ENCODE results near the gene APEH.
"Not testable (repeated sequence)": the region's sequence is repeated elsewhere in the genome, so short reads cannot be mapped to it uniquely, and the experiment has no call there.

Gene APEH

GRCh38 chr3:49694409-49695070 is 20.4 kb downstream of the APEH start:
- DNase-seq = not testable (repeated sequence)

GRCh38 chr3:49695350-49696015 is 21.3 kb downstream of the APEH start:
- not testable (repeated sequence) for DNase-seq

GRCh38 chr3:49699281-49699979 is 25.3 kb downstream of the APEH start:
- no peak for DNase-seq

DNA sequence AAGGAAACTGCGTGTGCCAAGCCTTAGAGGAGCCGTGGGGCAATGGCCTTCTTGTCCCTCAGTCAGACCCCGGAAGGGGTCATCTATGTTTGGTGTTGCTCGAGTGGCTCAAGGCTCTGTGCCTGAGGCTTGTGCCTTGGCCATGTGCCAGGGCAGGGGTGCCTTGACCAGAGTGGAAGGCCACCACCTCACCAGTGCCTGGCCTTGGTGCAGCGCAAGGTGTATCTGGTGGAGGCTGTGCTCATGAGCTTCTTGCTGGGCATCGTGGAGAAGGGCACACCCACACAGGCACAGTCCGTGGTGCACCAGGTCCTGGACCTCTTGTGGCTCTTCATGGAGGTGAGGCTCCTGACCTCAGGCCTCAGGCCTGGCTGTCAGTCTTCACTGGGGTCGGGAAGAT is 25.9 kb downstream of the APEH start:
- DNase-seq = no peak

DNA sequence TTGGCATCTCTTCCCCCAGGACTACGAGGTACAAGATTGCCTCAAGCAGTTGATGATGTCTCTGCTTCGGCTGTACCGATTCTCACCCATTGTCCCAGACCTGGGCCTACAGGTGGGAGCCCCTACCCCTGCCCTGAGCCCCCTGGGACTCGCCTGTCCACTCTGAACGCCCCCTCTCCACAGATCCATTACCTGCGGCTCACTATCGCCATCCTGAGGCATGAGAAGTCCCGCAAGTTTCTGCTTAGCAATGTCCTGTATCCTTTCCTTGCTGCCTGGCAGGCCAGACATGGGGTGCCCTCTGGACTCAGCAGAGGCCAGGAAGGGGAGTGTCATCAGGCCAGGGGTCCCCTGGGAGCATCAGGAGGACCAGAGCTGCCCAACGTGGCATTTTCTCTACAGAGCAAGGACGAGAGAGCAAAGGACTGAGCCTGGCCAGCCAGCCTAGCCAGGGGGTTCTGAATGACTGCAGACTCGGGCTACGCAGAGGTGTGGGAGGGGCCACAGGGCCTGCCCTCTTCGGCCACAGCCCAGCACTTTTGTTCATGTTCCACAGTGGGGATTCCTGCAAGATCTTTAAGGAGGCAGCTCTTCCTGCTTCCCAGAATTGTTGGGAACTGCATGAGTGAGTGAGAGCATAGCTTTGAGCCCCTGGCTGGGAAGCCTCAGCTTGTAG is 26.4 kb downstream of the APEH start:
- DNase-seq = no peak

DNA sequence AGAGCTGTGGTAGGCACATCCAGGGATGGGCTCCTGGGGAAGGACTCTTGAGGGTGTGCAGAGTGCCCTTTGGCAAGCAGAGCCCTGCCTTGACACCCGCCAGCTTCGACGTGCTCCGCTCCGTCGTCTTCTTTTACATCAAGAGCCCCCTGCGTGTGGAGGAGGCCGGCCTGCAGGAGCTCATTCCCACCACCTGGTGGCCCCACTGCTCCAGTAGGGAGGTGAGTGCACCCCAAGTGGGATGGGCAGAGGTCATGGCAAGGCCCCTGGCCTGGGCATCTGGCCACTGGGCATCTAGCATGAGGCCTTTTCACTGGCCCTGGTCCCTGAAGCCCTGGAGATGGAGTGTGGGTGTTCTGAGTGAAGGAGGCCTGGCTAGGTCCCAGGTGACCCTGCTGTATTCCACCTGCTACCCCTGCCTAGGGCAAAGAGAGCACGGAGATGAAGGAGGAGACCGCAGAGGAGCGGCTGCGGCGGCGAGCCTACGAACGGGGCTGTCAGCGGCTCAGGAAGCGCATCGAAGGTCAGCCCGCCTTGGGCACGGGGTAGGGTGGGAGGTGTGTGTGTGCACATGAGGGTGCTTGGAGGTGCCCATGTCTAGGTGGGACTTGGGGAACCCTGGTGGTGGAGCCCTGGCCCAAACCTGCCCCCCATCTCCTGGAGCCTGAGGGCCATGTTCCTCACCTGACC is 27.4 kb downstream of the APEH start:
- no peak for DNase-seq

DNA sequence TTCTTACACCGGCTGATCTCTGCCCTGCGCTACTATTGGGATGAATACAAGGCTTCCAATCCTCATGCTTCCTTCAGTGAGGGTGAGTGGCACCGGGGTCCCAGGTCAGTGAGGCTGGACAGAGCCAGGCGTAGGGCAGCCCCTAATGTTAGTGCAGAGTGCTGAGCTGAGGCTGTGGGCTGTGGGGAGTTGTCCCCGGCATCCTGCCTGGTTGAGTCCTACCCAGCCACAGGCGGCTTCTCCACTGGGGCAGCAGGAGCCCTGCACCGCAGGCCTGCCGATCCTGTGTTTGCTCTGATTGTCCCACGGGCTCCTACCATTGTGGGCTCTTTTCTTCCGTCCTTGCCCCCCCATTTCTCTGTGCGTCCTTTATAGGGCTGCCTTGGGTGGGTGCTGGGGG is 28.5 kb downstream of the APEH start:
- DNase-seq = no peak

DNA sequence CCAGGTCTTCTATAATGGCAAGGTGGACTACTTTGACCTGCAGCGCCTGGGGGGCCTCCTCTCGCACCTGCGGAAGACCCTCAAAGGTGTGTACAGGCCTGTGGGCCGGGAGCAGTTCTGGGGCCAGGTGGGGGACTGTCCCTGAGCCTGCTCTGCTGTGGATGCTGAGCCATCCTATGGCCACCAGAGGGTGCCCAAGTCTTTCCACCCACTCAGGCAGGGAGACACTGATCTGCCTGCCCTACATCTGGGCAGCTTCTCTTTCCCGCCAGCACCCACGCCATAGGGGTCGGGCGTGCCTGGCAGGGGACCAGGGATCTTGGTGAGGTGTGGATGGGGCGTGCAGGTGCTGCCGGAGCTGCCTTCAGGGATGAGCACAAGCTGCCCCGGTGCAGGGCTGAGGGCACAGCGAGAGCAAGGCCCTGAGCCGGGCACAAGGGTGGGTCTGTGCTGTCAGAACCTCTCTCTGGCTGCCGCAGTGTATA is 29.3 kb downstream of the APEH start:
- peak; percentile 74 for DNase-seq

DNA sequence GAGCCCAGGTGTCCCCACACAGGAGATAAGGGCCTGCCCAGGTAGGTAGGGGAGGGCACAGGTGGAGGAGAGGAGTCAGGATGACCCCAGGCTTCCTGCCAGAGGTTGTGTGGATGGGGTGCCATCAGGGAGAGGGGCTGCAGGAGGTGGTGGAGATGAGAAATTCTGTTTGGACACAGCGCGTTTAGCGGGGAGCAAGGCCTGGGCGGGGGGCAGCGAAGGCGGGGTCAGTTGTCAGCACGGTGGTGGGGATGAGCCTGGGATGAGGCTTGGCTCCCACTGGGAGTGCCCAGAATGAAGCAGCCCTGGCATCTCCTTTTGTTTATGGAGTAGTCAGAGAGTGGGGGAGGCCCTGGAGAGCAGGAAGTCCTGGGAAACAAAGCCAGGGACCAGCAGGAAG is 29.8 kb downstream of the APEH start:
- no peak for DNase-seq

- no peak for DNase-seq
These were observed 30.5 kb downstream of the APEH start for GRCh38 chr3:49704629-49705028.

GRCh38 chr3:49705390-49705960 is 31.3 kb downstream of the APEH start:
- DNase-seq = no peak

- no peak for DNase-seq
These were observed 32.4 kb downstream of the APEH start for GRCh38 chr3:49706456-49707112.

GRCh38 chr3:49707113-49707480 is 32.9 kb downstream of the APEH start:
- DNase-seq = no peak

GRCh38 chr3:49709852-49710251 is 35.7 kb downstream of the APEH start:
- no peak for DNase-seq

DNA sequence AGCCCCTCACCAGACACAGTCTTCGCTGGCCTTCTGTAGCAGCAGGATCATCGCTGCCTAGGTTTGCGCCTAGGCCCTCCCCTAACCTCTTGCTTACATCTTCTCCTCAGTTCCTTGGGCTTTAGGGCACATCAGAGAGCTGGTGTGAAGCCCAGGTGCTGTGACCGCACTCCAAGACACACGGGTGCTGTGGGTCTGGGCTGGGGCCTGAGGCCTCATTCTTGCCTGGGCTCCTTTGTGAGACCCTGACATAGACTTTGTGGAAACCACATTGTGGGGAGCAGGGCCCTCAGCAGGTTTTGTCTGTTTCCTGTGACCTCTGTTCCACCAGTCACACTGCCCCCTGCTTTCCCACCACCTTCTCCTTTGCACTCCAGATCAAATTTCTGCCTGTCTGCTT is 37.3 kb downstream of the APEH start:
- no peak for DNase-seq

DNA sequence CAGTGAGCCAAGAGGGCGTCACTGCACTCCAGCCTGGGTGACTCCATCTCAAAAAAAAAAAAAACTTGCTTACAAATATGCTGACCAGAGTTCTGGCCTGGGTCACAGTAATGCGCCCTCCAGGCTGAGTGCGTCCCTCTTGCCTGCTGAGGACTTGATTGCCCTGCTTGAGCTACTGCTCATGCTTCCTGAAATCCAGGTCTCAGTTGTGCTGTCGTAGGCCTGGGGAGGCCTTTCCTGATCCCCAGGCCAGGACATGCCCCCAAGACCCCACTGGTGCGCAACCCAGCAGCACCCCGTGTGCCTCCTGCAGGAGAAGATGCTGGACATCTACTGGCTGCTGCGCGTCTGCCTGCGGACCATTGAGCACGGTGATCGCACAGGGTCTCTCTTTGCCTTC is 38.0 kb downstream of the APEH start:
- no peak for DNase-seq

- DNase-seq = no peak
These were observed 38.6 kb downstream of the APEH start for GRCh38 chr3:49712631-49713317.

- no peak for DNase-seq
These were observed 39.4 kb downstream of the APEH start for GRCh38 chr3:49713336-49714105.

DNA sequence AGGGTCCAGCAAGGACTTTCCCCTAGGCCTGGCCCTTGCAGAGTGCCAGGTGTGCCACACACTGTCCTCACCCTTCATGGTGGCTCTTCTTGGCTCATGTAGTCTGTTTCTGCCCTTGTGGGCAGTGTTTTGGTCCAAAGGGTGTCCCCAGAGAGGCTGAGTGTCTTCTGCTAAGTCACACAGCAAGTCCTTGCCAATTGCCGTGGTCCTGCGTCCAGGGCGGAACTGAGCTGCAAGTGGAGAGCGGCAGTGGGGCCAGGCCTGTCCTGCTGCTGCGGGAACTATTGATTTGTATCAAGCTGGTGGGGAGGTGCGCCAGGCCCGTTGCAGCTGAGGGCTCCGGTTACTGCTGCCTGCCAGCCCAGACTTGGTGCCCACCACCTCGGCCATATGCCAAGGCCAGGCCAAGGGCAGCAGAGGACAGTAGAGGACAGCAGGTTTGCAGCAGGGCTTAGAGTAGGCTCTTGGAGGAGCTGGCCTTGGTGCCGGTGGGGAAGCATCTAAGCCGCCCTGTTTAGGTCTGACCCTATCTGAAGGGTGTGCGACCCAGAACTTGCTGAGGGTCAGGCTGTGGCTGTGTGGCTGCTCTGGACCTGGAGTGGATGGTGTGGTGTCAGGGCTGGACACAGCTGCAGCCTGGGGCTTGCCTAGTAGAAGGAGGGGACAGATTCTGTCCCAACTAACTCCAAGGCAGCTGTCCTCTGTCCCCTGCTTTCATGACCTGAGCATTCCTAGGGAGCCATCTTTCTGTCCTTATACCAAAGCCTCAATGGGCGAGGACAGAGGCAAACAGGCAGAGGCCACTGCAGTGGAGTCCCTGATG is 40.8 kb downstream of the APEH start:
- DNase-seq = no peak

Data from CD4-positive, alpha-beta T cell treated with Interferon gamma for 1 hour (primary cell).